GM08714 (cell line): ENCODE data around the gene GRM4.

Experiments
- H3K4me3 ChIP-seq: fragments of 200-500 bp; sonication (Bioruptor generic); 2 replicates; pipeline ENCODE4 v1.5.1; 2014; ENCODE audit warnings: mild to moderate bottlenecking, low read length, inconsistent platforms
- ZNF274 ChIP-seq: IDR thresholded peaks from 2 replicates; pipeline ENCODE4 v1.6.1; 2012; ENCODE audit warnings: mild to moderate bottlenecking, low read depth, low read length

Gene GRM4

DNA sequence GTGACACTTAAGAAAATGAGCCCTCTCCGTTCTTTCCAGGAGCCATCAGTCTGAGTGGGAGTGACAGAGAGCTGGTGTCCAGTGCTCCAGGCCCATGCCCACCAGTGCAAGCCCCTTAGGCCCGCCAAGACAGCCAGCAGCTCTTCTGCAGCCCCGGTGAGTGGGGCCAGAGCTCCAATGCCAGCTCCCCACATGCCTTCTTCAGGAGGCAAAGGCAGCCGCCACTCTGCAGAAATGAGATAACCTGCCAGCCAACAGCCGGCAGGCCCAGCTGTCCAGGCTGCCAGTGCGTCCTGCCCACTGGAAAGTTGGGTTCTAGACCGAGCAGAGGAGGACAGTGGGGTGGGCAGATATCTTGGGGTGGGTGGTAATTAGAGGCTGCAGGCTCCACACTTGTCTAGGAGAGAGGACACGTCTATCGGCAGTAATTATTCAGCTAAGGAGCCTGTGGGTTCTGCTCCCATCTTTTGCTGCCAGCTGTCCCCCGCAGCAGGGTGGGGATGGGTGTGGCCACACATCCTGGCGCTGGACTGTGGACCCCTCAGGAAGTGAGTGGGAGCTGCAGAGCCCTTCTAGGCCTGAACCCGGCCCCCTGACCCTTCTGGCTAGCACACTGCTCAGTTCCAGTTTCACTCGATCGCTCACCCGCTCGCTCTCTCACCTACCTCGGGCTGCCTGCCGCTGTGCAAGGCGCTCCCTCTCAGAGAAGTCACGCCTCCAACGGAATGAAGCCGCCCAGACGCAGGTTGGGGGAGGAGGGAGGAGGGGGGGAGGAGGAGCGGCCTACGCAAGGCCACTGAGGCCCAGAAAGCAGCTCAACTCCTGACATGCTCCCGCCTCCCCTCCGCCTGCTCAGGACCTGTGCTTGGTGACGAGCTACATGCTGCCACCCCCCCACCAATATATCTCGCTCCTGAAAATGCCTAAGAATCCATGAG lies 3.6 kb downstream of the GRM4 start:
- no peak overlapping the region for H3K4me3 ChIP-seq
- no peak for TF ChIP-seq ZNF274

DNA sequence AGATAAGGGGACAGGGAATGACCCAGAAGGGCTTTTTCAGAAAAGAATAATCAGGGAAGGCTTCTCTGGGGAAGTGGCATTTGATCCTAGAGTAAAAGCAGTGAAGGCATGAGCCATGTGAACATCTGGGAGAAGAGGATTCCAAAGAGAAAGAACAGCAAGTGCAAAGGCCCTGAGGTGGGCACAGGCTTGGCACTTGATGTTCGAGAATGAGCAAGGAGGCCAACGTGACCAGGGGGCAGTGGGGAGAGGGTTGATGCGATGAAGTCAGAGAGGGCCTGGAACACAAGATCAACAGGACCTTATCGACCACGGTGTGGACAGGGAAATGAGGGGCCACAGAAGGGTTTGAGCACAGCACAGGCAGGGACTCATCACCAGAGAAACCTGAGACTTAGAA lies 5.8 kb downstream of the GRM4 start:
- TF ChIP-seq ZNF274 = no peak
- H3K4me3 ChIP-seq = no peak overlapping the region

DNA sequence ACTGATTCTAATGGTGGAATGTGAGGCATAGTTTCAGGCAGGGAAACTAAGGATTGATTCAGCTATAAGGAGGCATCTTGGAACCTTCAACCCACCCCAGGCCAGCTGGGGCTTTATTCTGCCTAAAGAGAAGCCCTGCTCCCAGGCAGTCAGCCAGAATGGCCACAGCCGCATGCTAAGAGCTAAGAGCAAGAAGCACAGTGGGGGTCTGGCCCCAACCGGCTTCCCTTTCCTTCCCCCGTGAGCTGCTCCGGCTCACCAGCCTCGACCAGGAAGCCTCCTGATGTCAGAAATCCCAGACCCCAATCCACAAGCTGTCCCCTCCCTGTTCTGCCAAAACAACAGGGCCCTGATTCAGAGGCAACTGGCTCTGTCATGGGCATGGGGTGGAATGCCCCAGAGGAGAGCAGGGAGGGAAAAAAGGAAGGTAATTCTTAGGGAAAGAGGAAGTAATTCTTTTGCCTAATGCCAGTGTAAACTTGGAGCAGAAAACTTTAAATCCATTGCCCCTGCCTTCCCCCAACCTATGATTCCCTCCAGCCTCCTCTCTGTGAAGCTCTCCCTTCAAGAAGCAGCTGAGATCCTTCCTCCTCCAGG lies 6.9 kb downstream of the GRM4 start:
- no peak for TF ChIP-seq ZNF274
- no peak overlapping the region for H3K4me3 ChIP-seq

DNA sequence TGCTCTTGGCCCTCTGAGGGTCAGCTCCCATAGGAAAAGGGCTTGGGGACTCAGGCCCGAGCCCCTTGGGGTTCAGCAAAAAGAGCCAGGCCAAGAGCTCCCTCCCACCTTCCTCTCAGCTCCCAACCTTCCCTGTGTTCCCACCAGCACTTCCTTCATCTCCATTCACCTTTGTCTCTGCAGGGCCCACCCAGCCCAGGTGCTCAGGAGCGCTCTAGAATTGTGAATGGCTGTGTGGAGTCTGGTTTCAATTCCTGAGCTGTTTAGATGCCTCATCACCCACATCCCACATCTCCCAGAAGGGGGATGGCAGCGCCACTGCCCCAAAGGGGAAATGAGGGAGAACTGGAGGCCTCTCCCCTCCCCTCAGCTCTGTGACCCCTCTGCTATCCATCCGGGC lies 7.7 kb downstream of the GRM4 start:
- no peak overlapping the region for H3K4me3 ChIP-seq
- TF ChIP-seq ZNF274 = no peak

- H3K4me3 ChIP-seq = no peak overlapping the region
- TF ChIP-seq ZNF274 = no peak
These were observed 10.3 kb downstream of the GRM4 start for GRCh38 chr6:34135541-34135940.

GRCh38 chr6:34132486-34133185 lies 13.3 kb downstream of the GRM4 start:
- TF ChIP-seq ZNF274 = no peak
- no peak overlapping the region for H3K4me3 ChIP-seq

- TF ChIP-seq ZNF274 = no peak
- no peak overlapping the region for H3K4me3 ChIP-seq
These were observed 14.3 kb downstream of the GRM4 start for GRCh38 chr6:34131326-34132290.

DNA sequence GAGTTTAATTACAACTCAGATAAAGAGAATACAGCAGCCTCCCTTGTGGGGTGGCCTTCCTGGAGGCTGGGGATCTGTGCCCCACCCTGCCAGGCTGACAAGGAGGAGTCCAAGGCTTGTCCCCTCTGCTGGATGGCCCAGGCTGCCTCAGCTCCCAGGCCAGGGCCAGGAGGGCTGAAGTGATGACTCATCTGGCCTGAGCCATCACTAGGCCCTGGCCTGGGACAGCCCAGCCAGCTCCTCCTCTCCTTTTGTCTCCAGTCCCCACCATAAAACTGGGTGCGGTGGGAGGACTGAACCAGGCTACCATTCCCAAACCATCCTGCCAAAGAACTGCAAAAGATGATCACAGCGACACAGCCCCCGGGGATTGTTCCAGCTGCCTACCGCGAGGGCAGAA lies 15.0 kb downstream of the GRM4 start:
- no peak for TF ChIP-seq ZNF274
- H3K4me3 ChIP-seq = no peak overlapping the region

DNA sequence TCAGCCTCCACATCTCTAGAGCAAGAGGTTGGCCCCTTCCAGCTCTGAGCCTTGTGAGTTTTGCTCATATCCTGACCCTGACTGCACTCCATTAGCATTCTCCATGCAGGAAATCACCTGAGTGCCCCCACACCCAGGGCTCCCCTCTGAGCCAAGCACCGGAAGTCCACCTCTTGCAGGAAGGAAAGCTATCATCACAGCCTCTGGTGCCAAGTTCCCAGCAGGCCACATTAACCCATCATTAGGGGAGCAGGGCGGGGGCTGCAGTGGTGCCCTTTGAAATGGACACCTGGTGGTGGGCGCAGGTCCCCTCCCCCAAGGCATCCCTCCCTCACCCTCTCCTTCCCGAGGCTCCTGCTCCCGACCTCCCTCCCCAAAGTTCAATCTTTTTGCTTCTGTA lies 16.1 kb downstream of the GRM4 start:
- no peak overlapping the region for H3K4me3 ChIP-seq
- TF ChIP-seq ZNF274 = no peak

GRCh38 chr6:34128045-34128444 lies 17.8 kb downstream of the GRM4 start:
- no peak overlapping the region for H3K4me3 ChIP-seq
- TF ChIP-seq ZNF274 = no peak

DNA sequence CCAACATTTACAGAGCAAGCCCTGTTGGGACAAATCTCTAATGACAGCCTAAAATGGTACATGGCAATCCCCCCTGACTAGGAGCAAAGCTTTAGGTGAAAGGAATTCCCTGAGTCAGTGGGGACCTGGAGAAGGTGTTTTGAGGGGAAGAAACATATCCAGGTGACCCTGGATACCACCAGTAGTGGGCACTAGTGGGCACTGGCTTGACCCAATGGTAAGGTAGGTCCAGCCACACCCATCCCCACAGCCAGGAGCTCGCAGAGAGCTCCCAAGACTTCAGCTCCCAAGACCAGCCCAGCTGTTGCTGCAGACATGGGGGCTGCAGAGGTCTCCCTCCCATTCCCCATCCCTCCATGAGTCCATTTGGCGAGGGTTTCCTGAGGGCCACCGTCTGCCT lies 19.5 kb downstream of the GRM4 start:
- H3K4me3 ChIP-seq = no peak overlapping the region
- no peak for TF ChIP-seq ZNF274

GRCh38 chr6:34125939-34126338 lies 19.9 kb downstream of the GRM4 start:
- no peak for TF ChIP-seq ZNF274
- H3K4me3 ChIP-seq = no peak overlapping the region

DNA sequence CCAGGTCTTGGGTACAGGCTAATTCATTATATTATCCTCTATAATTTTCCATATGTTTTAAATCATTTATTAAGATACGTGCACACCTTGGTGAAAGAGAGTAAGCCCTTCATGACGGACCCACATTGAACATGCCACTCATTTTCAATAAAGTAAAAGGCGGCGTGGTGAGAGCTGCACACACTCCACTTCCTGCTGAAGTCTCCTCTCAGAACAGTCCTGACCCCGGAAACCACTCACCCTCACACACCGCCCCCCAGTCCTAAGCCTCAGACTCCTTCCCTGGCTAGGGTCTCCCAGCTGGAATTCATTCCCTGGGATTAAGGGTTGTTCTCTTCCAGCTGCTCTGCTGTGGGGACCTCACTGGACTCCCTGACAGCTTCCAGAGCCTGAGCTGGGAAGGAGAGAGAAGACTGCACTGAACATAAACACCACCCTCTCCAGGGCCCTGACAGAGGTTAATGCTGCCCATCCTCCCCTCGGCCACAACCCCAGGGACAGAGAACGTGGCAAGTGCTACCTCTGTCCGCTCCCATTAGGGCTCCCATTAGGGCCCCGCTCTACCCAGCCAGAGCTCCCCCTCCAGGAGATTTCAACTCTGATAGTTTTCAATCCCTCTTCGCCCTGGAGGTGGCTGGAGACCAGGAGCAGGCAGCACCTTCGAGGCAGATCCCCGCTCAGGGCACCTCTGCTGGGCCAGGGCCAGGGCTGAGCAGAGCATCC lies 24.8 kb downstream of the GRM4 start:
- TF ChIP-seq ZNF274 = no peak

More for the DNA sequence above, 24.8 kb downstream of the GRM4 start:
- H3K4me3 ChIP-seq = no peak overlapping the region
